ENCODE measurements around the gene PGAP1. TPM values are rescaled to one million over a fixed set of nuclear protein-coding genes. Genes with fewer than 3 reads are reported as not detected.
A peak's percentile ranks its signal among the peaks of the same experiment; 100 is the strongest.

PGAP1 gene, protein sequence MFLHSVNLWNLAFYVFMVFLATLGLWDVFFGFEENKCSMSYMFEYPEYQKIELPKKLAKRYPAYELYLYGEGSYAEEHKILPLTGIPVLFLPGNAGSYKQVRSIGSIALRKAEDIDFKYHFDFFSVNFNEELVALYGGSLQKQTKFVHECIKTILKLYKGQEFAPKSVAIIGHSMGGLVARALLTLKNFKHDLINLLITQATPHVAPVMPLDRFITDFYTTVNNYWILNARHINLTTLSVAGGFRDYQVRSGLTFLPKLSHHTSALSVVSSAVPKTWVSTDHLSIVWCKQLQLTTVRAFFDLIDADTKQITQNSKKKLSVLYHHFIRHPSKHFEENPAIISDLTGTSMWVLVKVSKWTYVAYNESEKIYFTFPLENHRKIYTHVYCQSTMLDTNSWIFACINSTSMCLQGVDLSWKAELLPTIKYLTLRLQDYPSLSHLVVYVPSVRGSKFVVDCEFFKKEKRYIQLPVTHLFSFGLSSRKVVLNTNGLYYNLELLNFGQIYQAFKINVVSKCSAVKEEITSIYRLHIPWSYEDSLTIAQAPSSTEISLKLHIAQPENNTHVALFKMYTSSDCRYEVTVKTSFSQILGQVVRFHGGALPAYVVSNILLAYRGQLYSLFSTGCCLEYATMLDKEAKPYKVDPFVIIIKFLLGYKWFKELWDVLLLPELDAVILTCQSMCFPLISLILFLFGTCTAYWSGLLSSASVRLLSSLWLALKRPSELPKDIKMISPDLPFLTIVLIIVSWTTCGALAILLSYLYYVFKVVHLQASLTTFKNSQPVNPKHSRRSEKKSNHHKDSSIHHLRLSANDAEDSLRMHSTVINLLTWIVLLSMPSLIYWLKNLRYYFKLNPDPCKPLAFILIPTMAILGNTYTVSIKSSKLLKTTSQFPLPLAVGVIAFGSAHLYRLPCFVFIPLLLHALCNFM
- 19.2 and 21.0 TPM in 2 replicates for total RNA-seq (2021)
- long read RNA-seq, full-length matches to known transcripts: 2 of 13 reads
- long read RNA-seq, partial matches to known transcripts: 2 of 13 reads
- long read RNA-seq, other reads (novel, unspliced or antisense): 9 of 13 reads

DNA sequence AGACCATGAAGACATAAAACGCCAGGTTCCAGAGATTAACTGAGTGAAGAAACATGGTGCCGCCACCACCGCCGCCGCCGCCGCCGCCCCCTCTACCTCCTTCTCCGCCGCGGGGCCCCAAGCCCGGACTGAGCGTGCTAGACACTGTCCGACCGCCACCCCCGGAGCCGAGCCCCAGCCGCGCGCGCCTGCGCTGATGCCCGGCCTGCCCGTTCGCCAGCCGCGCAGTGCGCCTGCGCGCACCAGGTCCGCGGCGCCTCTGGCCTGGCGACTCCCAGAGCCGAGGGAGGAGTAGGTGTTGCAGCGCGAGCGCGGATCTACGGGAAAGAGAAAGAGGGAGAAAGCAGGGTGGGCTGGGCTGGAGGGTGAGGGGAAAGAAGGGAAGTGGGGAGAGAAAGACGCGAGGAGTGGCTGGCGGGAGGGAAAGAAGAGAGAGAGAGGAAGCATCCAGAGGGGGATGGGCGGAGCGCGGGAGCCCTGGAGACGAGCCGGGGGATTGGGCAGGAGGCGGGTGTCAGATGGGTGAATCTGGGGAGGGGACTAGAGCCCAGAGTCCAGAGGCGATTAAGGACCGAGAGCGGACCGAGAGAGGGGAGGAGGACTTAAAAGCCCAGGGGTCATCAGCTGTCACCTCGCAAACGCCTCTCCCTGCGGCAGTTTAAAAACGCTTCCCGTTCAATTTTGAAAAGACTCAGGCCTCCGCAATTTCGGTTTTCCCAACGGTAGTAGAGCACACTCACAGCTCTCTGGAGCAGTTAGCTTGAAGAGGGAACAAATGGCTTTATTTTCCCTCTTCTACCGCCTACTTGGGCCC, at the start of gene PGAP1:
TSS of gene PGAP1 (minus strand) at position 146 of the 814 bp plus-strand sequence. CDS start at position 55, 91 bp downstream.
- H3K27ac ChIP-seq (ENCODE audit: insufficient read length, low read depth, low read length): peak within 1 kb of the TSS; percentile 87
- no peak within 1 kb of the TSS for H2BK15ac ChIP-seq (ENCODE audit: low read depth, low read length)
- H4K91ac ChIP-seq (ENCODE audit: insufficient read length, low read depth, low read length): no peak within 1 kb of the TSS
- peak within 1 kb of the TSS; percentile 98 to 100 (median 99) for H3K27ac Mint-ChIP-seq
- peak within 1 kb of the TSS; percentile 99 to 100 for H3K4me3 Mint-ChIP-seq
- H3K56ac ChIP-seq (ENCODE audit: insufficient read length, low read depth, low read length): no peak within 1 kb of the TSS
- H3K27me3 ChIP-seq (ENCODE audit: insufficient read depth, low read length): no peaks in the 10 kb centered on the region
- TF ChIP-seq, protein P1, sequence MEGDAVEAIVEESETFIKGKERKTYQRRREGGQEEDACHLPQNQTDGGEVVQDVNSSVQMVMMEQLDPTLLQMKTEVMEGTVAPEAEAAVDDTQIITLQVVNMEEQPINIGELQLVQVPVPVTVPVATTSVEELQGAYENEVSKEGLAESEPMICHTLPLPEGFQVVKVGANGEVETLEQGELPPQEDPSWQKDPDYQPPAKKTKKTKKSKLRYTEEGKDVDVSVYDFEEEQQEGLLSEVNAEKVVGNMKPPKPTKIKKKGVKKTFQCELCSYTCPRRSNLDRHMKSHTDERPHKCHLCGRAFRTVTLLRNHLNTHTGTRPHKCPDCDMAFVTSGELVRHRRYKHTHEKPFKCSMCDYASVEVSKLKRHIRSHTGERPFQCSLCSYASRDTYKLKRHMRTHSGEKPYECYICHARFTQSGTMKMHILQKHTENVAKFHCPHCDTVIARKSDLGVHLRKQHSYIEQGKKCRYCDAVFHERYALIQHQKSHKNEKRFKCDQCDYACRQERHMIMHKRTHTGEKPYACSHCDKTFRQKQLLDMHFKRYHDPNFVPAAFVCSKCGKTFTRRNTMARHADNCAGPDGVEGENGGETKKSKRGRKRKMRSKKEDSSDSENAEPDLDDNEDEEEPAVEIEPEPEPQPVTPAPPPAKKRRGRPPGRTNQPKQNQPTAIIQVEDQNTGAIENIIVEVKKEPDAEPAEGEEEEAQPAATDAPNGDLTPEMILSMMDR (conservative IDR thresholded peaks at IDR 0.05): no peak
- no peak within 1 kb of the TSS for H2AFZ ChIP-seq (ENCODE audit: low read length)
- H3K4me1 ChIP-seq (ENCODE audit: insufficient read depth, low read length): no peaks in the 10 kb centered on the region
- no peak within 1 kb of the TSS for H2BK20ac ChIP-seq (ENCODE audit: low read depth, low read length, poor library complexity, severe bottlenecking)
- H3K4ac ChIP-seq (ENCODE audit: low read depth, low read length): no peak within 1 kb of the TSS; the same call in 1 of the 2 replicates
- 0 out of 7 replicates have a peak, but pooled peaks cover 0 to 3% (median 0%) of the 10 kb centered on the region in 3 experiments for H3K36me3 Mint-ChIP-seq (ENCODE audit: insufficient read depth in 1 of 3, low read depth in 3 of 3)
- WGBS (ENCODE audit: extremely low coverage, insufficient read length, low lambda C conversion rate): no CpG with 5 or more reads among the region's 62 CpGs
- no peak within 1 kb of the TSS for H2BK5ac ChIP-seq (ENCODE audit: insufficient read length, low read length)
- no peak within 1 kb of the TSS for H2AK5ac ChIP-seq (ENCODE audit: insufficient read length, low read length)
- H3K4me1 Mint-ChIP-seq: peaks cover 24 to 32% of the 10 kb centered on the region in 2 experiments
- H3K18ac ChIP-seq (ENCODE audit: insufficient read length, low read depth, low read length): peak within 1 kb of the TSS; percentile 96
- H3K14ac ChIP-seq (ENCODE audit: insufficient read depth, low read length): peak within 1 kb of the TSS; percentile 78
- H2BK12ac ChIP-seq (ENCODE audit: insufficient read length, low read depth, low read length): no peak within 1 kb of the TSS
- H3K23ac ChIP-seq (ENCODE audit: insufficient read length, low read depth, low read length): no peak within 1 kb of the TSS
- H3T11ph ChIP-seq (ENCODE audit: low read length): no peak within 1 kb of the TSS
- peaks cover 3% of the 10 kb centered on the region for H3K79me1 ChIP-seq (ENCODE audit: insufficient read depth, low read depth, low read length, poor library complexity, severe bottlenecking)
- peaks cover 15% of the 10 kb centered on the region for H3K27me3 Mint-ChIP-seq (ENCODE audit: low read depth)
- H2BK120ac ChIP-seq (ENCODE audit: low read depth, low read length, poor library complexity, severe bottlenecking): no peak within 1 kb of the TSS
- peak within 1 kb of the TSS; percentile 90 for H3K4me2 ChIP-seq (ENCODE audit: insufficient read depth, insufficient read length, low read length)
- no peak within 1 kb of the TSS for H4K5ac ChIP-seq (ENCODE audit: insufficient read length, low read depth, low read length)
- DNase-seq: peak; percentile 93
- H3K9ac ChIP-seq (ENCODE audit: extremely low read depth, insufficient read length, low read length): peak within 1 kb of the TSS; percentile 71
- no peaks in the 10 kb centered on the region for H4K20me1 ChIP-seq (ENCODE audit: control insufficient read depth, insufficient read depth, insufficient read length)
- no peaks in the 10 kb centered on the region for H3K9me3 ChIP-seq (ENCODE audit: control insufficient read depth, low read depth, low read length)
- peaks cover 6% of the 10 kb centered on the region for H3K23me2 ChIP-seq (ENCODE audit: insufficient read length, low read depth, low read length, poor library complexity, severe bottlenecking)
- H3K9me3 Mint-ChIP-seq: peaks cover 0 to 2% of the 10 kb centered on the region in 2 experiments; a peak in 1 of 5 replicates
- H4K8ac ChIP-seq (replicated peaks; ENCODE audit: insufficient read length, low read depth, low read length): no peak within 1 kb of the TSS
- H3K79me2 ChIP-seq (ENCODE audit: insufficient read depth, low read length): peaks cover 3% of the 10 kb centered on the region; the same call in 1 of the 2 replicates
